ENCODE results near the gene TPPP.
"Not testable (repeated sequence)": the region's sequence is repeated elsewhere in the genome, so short reads cannot be mapped to it uniquely, and the experiment has no call there.

- TF ChIP-seq CTCF (IDR thresholded peaks at IDR 0.05; ENCODE audit: insufficient read depth, low read length, poor library complexity, severe bottlenecking); EZH2phosphoT487 (conservative IDR thresholded peaks at IDR 0.05; ENCODE audit: low read length): not testable (repeated sequence)
Measured at GRCh38 chr5:696753-697702, 3.9 kb upstream of the TPPP start.
